Measurements from ENCODE around the gene PHYH.

Gene PHYH

GRCh38 chr10:13317474-13317873 lies 17.6 kb upstream of the PHYH start:
- no peak overlapping the region for H3K4me3 ChIP-seq (replicated peaks; ENCODE audit: low read depth, low read length)
- no peak for DNase-seq (ENCODE audit: extremely low read depth, insufficient read length)
- peaks cover 3% of the 10 kb centered on the region for H3K36me3 ChIP-seq (ENCODE audit: control insufficient read depth, insufficient read depth, low read length)
- no peaks in the 10 kb centered on the region for H3K27me3 ChIP-seq (replicated peaks; ENCODE audit: control insufficient read depth, insufficient read depth, low read length)
- TF ChIP-seq CTCF (IDR thresholded peaks at IDR 0.05; ENCODE audit: insufficient read depth, low read length, poor library complexity, severe bottlenecking) = no peak

- DNase-seq (ENCODE audit: extremely low read depth, insufficient read length) = no peak
- TF ChIP-seq CTCF (IDR thresholded peaks at IDR 0.05; ENCODE audit: insufficient read depth, low read length, poor library complexity, severe bottlenecking) = no peak
- H3K36me3 ChIP-seq (ENCODE audit: control insufficient read depth, insufficient read depth, low read length) = peaks cover 3% of the 10 kb centered on the region
- H3K4me3 ChIP-seq (replicated peaks; ENCODE audit: low read depth, low read length) = no peak overlapping the region
- H3K27me3 ChIP-seq (replicated peaks; ENCODE audit: control insufficient read depth, insufficient read depth, low read length) = no peaks in the 10 kb centered on the region
Measured at GRCh38 chr10:13316635-13317311, 16.9 kb upstream of the PHYH start.

- H3K36me3 ChIP-seq (ENCODE audit: control insufficient read depth, insufficient read depth, low read length) = peaks cover 3% of the 10 kb centered on the region; the same call in 1 of the 2 replicates
- no peak overlapping the region for H3K4me3 ChIP-seq (replicated peaks; ENCODE audit: low read depth, low read length)
- H3K27me3 ChIP-seq (replicated peaks; ENCODE audit: control insufficient read depth, insufficient read depth, low read length) = no peaks in the 10 kb centered on the region
- TF ChIP-seq CTCF (IDR thresholded peaks at IDR 0.05; ENCODE audit: insufficient read depth, low read length, poor library complexity, severe bottlenecking) = no peak
- DNase-seq (ENCODE audit: extremely low read depth, insufficient read length) = no peak
Measured at GRCh38 chr10:13315361-13315760, 15.5 kb upstream of the PHYH start.

DNA sequence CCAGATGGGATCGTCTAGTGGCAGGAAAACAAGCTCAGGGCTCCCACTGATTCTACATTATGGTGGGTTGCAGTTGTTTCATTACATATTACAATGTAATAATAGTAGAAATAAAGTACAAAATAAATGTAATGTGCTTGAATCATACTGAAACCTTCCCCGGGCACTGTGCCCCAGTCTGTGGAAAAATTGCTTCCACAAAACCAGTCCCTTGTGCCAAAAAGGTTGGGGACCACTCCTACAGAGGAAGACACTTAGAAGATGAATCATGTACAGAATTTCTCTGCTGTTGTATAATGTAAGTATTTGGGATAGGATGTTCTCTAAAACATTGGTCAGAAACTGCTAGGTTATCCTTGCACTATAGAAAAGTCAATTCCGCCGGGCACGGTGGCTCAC lies 11.3 kb upstream of the PHYH start:
- no peak overlapping the region for H3K4me3 ChIP-seq (replicated peaks; ENCODE audit: low read depth, low read length)
- TF ChIP-seq CTCF (IDR thresholded peaks at IDR 0.05; ENCODE audit: insufficient read depth, low read length, poor library complexity, severe bottlenecking) = no peak
- H3K36me3 ChIP-seq (ENCODE audit: control insufficient read depth, insufficient read depth, low read length) = no peaks in the 10 kb centered on the region
- no peaks in the 10 kb centered on the region for H3K27me3 ChIP-seq (replicated peaks; ENCODE audit: control insufficient read depth, insufficient read depth, low read length)
- DNase-seq (ENCODE audit: extremely low read depth, insufficient read length) = no peak

DNA sequence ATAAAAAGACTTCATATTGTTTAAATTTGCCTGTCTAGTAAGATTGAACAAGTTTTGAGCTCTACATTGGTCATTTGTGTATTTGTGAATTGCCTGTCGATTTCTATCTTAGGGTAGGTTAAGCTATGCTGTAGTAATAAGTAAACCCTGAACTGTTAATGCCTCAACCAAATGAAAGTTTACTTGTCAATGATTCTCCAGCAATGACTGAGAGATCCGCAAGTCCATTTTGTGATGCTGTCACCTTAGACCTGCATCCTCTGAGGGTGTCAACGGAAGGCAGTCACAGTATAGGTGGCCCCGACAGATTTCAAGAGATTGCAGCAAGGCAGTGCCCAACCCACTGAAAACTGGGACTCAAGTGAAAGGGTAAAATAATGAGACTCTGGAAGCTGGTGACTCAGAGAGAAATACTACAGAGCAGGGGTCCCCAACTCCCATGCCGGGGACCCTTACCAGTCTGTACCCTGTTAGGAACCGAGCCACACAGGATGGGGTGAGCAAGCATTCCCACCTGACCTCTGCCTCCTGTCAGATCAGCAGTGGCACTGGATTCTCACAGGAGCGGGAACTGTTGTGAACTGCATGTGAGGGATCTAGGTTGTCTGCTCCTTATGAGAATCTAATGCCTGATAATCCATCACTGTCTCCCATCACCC lies 10.8 kb upstream of the PHYH start:
- no peaks in the 10 kb centered on the region for H3K27me3 ChIP-seq (replicated peaks; ENCODE audit: control insufficient read depth, insufficient read depth, low read length)
- no peak for DNase-seq (ENCODE audit: extremely low read depth, insufficient read length)
- no peak for TF ChIP-seq CTCF (IDR thresholded peaks at IDR 0.05; ENCODE audit: insufficient read depth, low read length, poor library complexity, severe bottlenecking)
- H3K36me3 ChIP-seq (ENCODE audit: control insufficient read depth, insufficient read depth, low read length) = no peaks in the 10 kb centered on the region
- H3K4me3 ChIP-seq (replicated peaks; ENCODE audit: low read depth, low read length) = no peak overlapping the region
